GM10248 (cell line): ENCODE measurements around the gene SHISA7.

Experiments
- CTCF ChIA-PET: fragments of 300-600 bp; sonication (Branson Sonifier 250); formaldehyde crosslinking; extraction: SDS; loops from one replicate; lab custom pipeline; 2021; ENCODE audit warnings: antibody characterized with exemption; lab: Yijun Ruan, JAX
- POLR2A ChIA-PET: fragments of 350-650 bp; sonication (Branson Sonifier 250); formaldehyde crosslinking; extraction: SDS; loops from one replicate; lab custom pipeline; 2020; ENCODE audit warnings: antibody characterized with exemption; lab: Yijun Ruan, JAX
- DNase-seq: peaks from one replicate; pipeline ENCODE4 v3.0.0; 2012; ENCODE audit errors: extremely low spot score
- CTCF ChIP-seq: IDR thresholded peaks from 2 replicates; pipeline ENCODE4 v1.5.1; 2012; ENCODE audit warnings: mild to moderate bottlenecking, low read depth; ENCODE audit errors: extremely low read depth, missing control alignments, control extremely low read depth

The SHISA7 gene

GRCh38 chr19:55481148-55481793 lies 38.2 kb upstream of the SHISA7 start:
- CTCF ChIA-PET: no interaction called here
- POLR2A ChIA-PET: no interaction called here
- no peak for TF ChIP-seq CTCF
- DNase-seq: no peak

- CTCF ChIA-PET: interaction anchor here (0.7 to 2.6 kb wide), 4 partner anchors 12 to 153 kb away, joined by 3 to 15 read pairs (median 6); no protein-coding TSS in a partner anchor
- DNase-seq: no peak
- TF ChIP-seq CTCF: no peak
- POLR2A ChIA-PET: no interaction called here
Measured at GRCh38 chr19:55479451-55480230, 36.5 kb upstream of the SHISA7 start.

- ChIA-PET CTCF (interaction anchor here (0.7 to 2.6 kb wide), 4 partner anchors 11 to 153 kb away, joined by 3 to 15 read pairs (median 6); no protein-coding TSS in a partner anchor), POLR2A (no interaction called here)
- TF ChIP-seq CTCF: no peak
- no peak for DNase-seq
Measured at GRCh38 chr19:55479045-55479444, 35.9 kb upstream of the SHISA7 start.

GRCh38 chr19:55478364-55478763 lies 35.3 kb upstream of the SHISA7 start:
- POLR2A ChIA-PET: no interaction called here
- CTCF ChIA-PET: interaction anchor here (1.3 to 2.6 kb wide), 3 partner anchors 11 to 39 kb away, joined by 3 to 15 read pairs (median 8); no protein-coding TSS in a partner anchor
- TF ChIP-seq CTCF: no peak
- DNase-seq: no peak

- DNase-seq: no peak
- CTCF ChIA-PET: interaction anchor here (2.6 to 5.2 kb wide), 2 partner anchors 10 to 26 kb away, joined by 15 to 41 read pairs; no protein-coding TSS in a partner anchor
- POLR2A ChIA-PET: no interaction called here
- no peak for TF ChIP-seq CTCF
Measured at GRCh38 chr19:55477905-55478304, 34.8 kb upstream of the SHISA7 start.

GRCh38 chr19:55476100-55476775 lies 33.1 kb upstream of the SHISA7 start, which contains the start of gene ZNF628:
Gene ZNF628, plus strand, starts transcription at chr19:55476617. Its CDS starts 3,294 bp downstream, at chr19:55479911.
- CTCF ChIA-PET: interaction anchor here (0.9 to 5.2 kb wide), 7 partner anchors 9 to 156 kb away, joined by 3 to 41 read pairs (median 4); partner anchors contain the start of genes KMT5C and NAT14
- POLR2A ChIA-PET: interaction anchor here (0.5 to 1.4 kb wide), 7 partner anchors 15 to 359 kb away, joined by 3 to 5 read pairs (median 3); partner anchors contain the start of genes ISOC2, PPP1R12C and ZNF784

More at GRCh38 chr19:55476100-55476775, 33.1 kb upstream of the SHISA7 start, which contains the start of gene ZNF628:
- DNase-seq: peak; percentile 98
- no peak for TF ChIP-seq CTCF
